NOMO-1 treated with DMSO at 0.1 percent for 48 hours (cell line): Measurements from ENCODE around the gene PPP1R1B.

ENCODE experiments used
- DNase-seq: peaks from one replicate; lab custom pipeline; 2025; ENCODE audit not compliant: unreplicated experiment; lab: John Stamatoyannopoulos, UW

PPP1R1B gene

GRCh38 chr17:39651923-39652586 lies 25.3 kb downstream of the PPP1R1B start:
- no peak for DNase-seq

- no peak for DNase-seq
Observed at GRCh38 chr17:39652587-39653315, 26.0 kb downstream of the PPP1R1B start.

GRCh38 chr17:39653316-39653661 lies 26.5 kb downstream of the PPP1R1B start:
- no peak for DNase-seq

GRCh38 chr17:39653662-39654331 lies 27.0 kb downstream of the PPP1R1B start:
- DNase-seq, result peak; percentile 40

GRCh38 chr17:39655105-39655504 lies 28.4 kb downstream of the PPP1R1B start:
- no peak for DNase-seq

GRCh38 chr17:39658346-39658745 lies 31.6 kb downstream of the PPP1R1B start:
- no peak for DNase-seq

GRCh38 chr17:39658760-39659159 lies 32.0 kb downstream of the PPP1R1B start:
- no peak for DNase-seq

- peak; percentile 27 for DNase-seq
Observed at GRCh38 chr17:39659279-39660010, 32.7 kb downstream of the PPP1R1B start.

- DNase-seq, result no peak
Observed at GRCh38 chr17:39660011-39660360, 33.2 kb downstream of the PPP1R1B start.

GRCh38 chr17:39660397-39661385 lies 33.9 kb downstream of the PPP1R1B start:
- DNase-seq, result no peak

- no peak for DNase-seq
Observed at GRCh38 chr17:39661744-39662541, 35.2 kb downstream of the PPP1R1B start.

- DNase-seq, result no peak
Observed at GRCh38 chr17:39662551-39663339, 36.0 kb downstream of the PPP1R1B start.

GRCh38 chr17:39663340-39663687 lies 36.6 kb downstream of the PPP1R1B start:
- DNase-seq, result no peak

- DNase-seq, result no peak
Observed at GRCh38 chr17:39663688-39664580, 37.2 kb downstream of the PPP1R1B start.

- no peak for DNase-seq
Observed at GRCh38 chr17:39664581-39665561, 38.1 kb downstream of the PPP1R1B start, which contains the start of gene TCAP. TSS of gene TCAP (plus strand) at chr17:39665349. CDS start at chr17:39665360, 11 bp downstream.

- DNase-seq, result no peak
Observed at GRCh38 chr17:39665642-39666224, 39.0 kb downstream of the PPP1R1B start.
